HG03460 (cell line): Measurements from ENCODE around the gene CD80.

Experiments used
- ATAC-seq: cut with Tn5 transposase; IDR thresholded peaks from one replicate; pipeline ENCODE4 v1.9.1; 2021; ENCODE audit not compliant: unreplicated experiment

CD80 gene

DNA sequence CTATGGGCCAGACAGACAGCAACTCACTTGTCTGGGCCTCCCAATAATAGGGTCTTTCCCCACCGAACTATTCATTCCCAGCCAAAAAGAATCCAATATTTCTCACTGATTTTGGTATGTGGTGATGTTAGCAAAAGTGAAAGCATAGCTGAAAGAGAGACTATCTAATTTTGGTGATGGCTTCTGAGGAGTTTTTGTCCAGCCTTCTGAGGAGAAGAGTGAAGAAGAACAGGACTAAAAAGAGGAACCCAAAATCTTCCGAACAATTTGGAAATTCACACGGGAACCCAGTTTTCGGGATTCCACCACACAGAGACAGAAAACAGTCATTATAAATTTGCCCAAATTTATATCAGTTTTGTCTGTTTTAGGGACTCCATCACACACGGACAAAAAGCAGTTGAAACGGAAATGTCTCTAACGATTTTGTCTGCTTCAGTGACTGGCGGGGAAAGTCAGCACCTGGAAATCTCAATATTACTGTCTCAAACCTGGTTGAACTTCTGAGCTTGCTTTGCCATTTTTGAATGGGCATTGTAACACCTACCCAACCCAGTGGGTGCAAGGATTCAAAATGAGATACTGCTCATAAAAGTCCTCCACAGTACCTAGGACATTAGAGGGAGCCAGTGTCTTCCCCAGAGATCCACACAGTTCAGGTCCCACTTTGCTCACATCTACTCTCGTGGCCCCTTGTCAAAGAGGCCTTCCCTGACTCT lies 9.1 kb downstream of the CD80 start:
- no peak for ATAC-seq

DNA sequence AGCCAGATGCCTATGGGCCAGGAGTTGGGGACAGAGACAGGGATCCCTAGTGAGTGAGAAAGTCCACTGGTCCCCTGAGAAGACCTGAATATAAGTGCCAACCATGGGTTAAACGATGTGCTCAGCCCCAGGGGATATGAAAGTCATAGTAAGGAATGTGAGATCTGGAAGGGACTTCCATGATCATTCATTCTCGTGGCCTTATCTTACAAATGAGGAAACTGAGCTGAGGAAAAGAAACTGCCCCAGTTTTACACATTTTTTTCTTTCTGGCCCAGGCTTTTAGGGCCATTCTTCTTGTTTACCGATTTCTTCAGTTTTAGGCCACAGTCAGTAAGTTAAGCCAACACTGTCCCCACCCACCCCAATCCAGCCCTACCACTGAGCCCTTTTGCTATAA lies 11.1 kb downstream of the CD80 start:
- no peak for ATAC-seq

DNA sequence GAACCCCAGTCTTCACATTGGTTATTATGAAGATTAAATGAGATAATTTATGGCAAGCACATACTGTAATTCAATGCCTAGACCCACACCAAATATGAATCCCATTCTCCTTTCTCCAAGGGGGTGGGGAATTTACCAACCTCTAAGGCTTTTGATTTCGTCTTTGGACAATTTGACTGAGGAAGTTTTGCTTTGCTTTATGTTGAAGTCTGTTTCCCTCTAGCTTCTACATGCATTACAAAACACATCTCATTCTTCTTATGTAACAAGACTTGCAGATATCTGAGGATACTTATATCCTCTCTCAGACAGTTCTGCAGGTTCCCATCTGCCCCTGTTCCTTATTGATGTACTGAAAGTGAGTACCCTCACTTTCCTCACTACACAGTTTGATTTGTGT lies 12.2 kb downstream of the CD80 start:
- no peak for ATAC-seq

DNA sequence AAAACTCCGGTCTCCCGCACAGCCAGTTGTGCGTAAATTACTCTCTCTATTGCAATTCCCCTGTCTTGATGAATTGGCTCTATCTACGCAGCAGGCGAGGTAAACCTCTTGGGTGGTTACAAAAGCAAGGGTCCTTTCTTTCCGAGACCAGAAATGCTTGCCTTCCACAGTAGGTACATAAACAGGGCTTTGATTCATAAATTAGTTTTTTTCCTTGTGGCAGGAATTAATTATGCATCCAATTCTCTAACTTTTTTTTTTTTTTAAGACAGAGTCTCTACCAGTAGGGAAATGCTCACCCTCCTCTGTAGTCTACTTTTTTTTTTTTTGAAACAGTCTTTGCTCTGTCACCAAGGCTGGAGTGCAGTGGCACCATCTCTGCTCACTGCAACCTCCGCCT lies 16.3 kb downstream of the CD80 start:
- ATAC-seq = no peak

DNA sequence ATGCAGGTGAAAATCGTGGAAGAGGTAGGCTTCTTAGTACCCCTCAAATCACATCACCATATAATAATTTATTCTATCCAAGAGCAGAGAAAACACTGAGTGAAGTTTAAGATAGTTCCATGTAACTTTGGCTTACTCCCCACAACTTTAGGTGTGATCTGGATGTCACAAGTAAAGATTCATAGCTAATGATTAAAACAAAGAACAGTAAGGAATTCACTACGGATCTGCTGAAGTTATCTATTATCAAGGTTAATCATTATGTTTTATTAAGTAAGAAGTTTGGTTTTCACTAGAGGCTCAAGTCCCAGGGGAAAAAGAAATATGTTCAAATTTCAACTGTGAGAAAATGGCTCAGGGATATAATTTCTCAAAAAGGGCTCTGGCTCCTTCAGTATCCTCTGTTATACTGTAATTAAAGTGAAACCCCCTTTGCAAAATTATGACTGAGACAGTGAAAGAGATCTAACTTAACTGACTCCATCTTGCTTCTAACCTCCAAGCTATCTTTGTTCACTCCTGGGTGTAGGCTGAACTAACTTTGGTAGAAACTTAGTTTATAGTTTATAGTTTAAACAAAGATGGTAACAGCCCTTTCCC lies 17.1 kb downstream of the CD80 start:
- peak; percentile 60 for ATAC-seq

DNA sequence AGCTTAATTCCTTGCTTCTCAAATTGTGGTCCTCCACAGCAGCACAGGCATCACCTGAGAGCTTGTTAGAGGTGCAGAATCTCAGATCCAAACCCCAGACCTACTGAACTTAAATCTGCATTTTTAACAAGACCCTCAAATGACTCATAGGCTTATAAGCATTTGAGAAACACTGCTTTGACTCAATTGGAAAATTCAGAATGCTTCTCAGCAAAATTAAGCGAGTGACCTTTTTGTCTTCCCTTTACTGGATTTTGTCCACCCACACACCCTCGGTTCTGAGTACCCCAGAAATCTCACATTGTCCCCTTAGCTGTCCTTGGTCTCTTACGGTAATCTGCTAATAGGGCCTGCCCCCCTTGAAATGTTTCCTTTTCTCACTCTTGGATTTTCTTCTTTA lies 17.9 kb downstream of the CD80 start:
- no peak for ATAC-seq

DNA sequence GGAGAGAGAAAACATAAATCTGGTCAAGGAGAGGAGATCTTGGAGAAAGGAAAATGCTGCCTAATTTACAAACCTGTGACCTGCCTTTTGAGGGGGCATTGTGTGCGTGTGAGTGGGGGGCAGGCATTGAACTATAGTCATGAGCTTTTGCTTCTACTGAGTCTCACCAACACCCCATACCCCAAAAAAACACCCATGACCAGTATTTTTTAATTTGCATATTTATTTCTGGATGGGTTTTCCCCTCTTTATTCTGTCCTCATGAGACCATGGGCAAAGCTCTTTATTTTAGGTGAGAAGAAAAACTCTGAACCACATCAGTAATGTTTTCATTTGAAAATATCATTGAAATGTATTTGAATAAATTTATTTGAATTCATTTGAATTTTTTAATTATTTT lies 20.6 kb downstream of the CD80 start:
- ATAC-seq = no peak

DNA sequence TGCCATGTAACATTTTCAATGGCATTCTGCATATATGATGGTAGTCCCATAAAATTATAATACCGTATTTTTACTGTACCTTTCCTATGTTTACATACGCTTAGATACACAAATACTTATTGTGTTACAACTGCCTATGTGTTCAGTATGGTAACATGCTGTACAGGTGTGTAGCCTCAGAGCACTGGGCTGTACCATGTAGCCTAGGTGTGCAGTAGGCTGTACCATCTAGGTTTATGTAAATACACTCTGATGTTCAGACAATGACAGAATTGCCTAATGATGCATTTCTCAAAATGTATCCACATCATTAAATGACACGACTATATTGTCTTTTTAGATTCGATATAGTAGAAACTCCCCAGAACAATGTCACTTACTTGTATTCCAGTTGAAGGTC lies 22.7 kb downstream of the CD80 start:
- no peak for ATAC-seq

DNA sequence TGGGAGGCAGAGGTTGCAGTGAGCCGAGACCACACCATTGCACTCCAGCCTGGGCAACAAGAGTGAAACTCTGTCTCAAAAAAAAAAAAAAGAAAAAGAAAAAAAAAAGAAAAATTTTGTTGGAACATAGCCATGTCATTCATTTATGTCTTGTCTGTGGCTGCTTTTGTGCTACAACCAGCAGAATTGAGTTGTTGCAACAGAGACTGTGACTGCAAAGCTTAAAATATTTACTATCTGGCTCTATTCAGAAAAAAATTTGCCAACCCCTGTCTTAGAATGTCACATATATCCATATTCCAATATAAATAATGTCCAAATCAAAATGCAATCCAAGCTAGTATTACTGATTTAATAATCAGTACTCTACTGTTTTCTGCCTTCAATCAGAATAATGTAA lies 25.1 kb downstream of the CD80 start:
- ATAC-seq = no peak

DNA sequence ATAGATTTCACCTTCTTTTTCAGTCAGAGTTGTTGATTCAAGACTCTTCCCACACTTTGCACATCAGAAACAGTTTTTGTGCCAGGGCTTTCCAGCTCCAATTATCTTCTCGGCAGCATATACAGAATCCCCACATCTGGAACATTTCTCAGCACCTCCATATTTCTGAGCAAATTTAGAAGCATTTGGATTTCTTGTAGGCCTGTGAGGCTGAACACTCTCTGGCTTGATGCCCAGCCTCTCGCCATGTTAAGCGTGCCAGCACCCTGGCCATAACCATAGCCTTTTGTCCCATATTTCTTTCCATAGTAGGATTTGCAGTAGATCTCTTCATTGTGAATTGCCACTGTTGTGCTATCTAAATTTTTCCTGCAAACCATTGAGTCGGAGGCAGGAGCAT lies 28.3 kb downstream of the CD80 start:
- no peak for ATAC-seq

DNA sequence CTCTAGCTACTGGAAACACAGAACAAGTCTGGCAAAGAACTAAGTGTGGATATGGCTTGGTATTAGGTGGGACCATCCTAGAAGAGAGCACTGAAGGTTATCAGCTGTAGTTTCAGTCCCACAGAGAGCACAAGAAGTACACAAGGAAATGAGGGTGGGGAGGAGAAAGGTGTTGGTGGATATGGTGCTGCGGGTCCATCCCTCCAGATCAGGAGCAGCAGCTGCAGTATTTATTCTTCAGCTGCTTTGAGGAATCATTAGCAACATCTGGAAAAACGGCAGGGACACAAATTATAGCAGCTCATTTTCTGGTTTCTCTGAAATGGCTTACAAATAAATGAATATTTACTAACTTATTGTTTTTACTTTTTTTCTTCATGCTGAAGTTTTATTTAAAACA lies 29.0 kb downstream of the CD80 start:
- ATAC-seq = no peak

DNA sequence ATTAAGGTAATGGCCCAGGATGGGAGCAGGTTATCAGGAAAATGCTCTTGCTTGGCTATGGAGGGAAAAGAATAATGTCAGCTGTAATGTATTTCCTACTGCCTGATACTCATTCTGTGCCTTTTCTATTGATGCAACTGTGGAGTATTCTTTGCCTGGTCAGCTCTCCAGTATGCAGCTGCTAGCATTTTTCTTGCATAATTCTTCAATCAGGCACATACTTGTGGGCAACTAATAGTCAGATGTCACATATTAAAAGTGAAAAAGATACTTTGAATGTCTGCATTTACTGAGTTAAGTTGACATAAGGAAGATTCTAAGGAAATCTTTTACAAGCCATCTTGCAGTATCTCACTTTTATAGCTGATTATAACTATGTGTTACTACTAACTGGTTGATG lies 29.5 kb downstream of the CD80 start:
- ATAC-seq = no peak

DNA sequence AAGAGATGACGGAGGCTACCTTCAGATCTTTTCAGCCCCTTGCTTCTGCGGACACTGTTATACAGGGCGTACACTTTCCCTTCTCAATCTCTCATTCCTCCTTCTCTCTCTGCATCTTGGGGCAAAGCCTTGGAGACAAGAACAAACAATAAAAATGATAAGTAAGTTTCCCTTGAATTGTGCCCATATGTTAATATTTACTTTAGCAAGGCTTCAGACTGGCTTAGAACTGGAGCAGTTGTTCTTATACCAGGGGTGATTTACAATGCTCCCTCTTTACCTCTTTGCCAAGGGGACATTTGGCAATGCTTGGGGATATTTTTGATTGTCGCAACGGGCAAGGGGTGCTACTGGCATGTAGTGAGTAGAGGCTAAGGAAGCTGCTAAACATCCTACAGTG lies 31.7 kb downstream of the CD80 start:
- no peak for ATAC-seq

DNA sequence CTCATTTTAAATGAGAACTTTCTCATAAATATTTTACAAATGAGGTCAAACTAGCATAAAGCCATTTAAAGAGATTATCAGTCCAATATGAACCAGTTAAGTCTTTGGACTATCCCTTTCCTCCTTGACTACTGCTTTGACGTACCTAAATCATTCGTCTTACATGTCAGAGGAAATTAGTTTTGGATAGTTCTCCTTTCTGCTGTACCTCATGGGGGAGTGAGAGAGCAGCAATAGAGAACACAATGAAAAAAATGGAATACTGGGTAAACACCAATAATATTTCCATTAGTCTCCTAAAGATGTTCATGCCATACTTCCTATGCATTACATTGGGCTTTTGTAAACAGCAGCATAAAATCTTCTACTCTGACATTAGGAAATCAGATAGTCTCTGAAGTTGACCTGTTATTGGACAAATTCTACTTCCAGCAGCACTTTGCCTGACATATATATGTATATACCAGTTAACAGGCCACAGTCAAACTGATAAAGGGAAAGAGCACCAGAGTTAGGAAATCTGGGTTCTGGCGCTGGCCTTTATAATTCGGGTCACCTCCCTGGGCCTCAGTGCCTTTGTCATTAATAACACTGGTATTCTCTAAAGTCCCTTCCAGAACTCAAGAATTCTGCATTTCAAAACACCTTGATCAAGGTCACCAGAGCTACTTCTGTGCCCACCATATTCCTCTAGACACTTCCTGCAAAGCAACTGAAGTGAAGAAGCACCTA lies 34.3 kb downstream of the CD80 start:
- no peak for ATAC-seq

DNA sequence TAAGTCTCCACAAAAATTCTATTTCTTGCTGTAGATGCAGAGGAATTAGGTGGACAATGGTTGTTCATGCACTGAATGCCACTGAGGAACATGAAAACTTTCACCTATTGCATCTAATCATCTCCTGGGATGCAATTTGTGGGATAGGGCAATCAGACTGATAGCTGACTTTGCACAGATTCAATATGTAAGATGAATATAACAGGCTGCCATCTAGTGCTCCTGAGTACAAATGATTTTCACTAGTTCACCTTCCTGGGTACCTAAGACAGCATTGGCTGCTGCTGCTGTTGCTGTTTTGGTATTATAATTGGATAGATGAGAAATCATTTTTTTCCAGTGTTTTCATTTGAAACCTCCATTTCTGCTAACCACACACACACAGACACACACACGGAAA lies 41.4 kb downstream of the CD80 start:
- ATAC-seq = no peak

DNA sequence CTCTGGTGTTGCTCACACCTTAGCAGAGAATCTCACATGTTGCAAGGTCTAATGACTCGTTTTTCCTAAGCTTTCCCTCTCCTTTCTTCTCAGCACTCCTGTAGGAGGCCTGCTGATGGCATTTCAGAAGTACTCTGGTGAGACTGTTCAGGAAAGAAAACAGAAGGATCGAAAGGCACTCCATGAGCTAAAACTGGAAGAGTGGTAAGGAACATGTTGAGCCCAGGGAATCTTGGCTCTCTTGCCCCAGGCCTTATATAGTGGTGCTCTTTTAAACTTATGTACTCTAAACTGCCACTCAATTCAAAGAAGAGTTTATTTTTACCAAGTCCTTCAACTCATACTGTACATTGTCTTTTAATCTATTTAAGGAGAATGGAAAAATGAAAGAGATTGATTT lies 42.3 kb downstream of the CD80 start:
- no peak for ATAC-seq

DNA sequence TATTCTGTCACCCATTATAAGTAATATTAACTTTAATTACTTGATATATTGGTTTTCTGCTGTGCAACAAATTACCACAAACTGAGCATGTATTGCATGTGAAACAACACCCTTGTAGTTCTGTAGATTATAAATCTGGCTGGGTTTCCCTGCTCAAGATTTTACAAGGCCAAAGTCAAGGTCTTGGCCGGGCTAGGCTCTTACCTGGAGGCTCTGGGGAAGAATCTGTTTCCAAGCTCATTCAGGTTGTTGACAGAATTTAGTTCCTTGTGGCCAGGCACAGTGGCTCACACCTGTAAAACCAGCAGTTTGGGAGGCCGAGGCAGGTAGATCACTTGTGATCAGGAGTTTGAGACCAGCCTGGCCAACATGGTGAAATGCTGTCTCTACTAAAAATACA lies 44.8 kb downstream of the CD80 start:
- ATAC-seq = no peak

DNA sequence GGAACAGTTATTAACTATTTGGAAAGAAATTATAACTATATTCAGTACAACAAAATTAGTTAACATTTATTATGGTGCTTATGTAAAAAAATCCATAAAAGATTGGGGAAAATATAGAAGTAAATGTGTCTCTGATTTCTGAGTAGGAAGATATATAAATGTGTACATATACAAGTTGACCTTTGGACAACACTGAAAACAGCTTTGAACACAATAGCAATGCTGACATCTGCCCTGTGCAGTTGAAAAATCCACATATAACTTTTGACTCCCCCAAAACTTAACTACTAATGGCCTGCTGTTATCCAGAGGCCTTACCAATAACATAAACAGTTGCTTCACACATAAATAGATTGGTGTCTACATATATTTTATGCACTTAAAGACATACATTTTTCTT lies 48.7 kb downstream of the CD80 start:
- no peak for ATAC-seq

DNA sequence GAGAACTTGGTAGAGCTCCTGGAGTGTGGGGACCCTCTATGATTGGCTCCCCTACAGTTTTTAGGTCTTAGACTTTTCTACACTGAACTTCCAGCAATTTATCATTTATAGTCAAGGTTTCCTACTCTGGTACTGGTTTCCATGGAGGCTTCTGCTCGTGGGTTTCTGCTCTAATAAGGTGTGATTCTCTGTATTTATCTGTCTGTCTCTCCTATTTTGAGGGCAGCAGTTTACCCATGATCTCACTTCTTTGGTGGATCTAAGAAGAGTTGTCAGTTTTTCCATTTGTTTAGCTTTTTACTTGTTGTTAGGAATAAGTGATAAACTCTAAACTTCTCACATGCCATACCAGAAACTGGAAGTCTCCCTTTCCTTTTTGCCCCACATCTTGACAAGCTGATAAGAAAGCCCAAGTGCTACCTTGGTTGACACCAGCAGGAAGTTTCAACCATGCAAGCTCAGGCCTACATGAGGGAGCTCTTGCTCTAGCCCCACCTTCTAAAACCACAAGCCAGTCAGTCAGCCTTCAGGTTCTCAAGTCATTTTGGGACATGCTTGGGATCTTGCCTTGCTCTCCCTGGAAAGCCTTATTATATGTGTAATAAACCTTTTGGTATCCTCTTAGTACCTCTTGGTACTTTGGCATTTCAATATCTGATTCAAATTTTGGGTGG lies 51.1 kb downstream of the CD80 start:
- peak; percentile 69 for ATAC-seq

DNA sequence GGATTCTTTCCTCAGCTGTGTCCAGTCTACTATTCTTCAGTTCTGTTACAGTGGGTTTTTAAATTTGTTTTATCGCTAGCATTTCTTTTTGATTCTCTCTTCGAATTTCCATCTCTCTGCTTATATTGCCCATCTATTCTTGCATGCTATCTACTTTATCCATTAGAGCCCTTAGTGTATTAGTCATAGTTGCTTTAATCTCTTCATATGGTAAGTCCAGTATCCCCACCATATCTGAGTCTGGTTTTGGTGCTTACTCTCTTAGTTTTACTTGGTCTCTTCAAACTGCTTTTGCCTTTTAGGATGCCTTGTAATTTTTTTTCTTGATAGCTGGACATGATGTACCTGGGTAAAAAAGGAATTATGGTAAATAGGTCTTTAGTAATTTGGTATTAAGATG lies 52.0 kb downstream of the CD80 start:
- no peak for ATAC-seq

DNA sequence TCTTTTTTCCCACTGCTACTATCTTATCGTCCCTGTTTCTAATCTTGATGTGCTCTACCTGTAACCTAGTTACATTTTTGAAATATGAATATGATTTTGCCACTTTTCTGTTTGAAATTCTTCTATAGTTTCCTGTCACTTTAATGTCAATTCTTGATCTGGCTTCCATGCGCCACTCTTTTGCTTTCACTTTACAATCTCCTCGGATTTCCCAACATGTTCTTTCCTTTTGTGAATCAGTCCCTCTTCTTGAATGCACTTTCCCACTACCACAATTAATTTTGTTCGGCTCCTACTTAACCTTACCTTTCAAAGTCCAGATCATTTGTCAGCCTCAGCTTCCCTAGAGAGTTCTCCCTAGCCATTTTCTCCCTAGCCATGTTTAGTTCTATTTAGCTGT lies 52.8 kb downstream of the CD80 start:
- no peak for ATAC-seq

DNA sequence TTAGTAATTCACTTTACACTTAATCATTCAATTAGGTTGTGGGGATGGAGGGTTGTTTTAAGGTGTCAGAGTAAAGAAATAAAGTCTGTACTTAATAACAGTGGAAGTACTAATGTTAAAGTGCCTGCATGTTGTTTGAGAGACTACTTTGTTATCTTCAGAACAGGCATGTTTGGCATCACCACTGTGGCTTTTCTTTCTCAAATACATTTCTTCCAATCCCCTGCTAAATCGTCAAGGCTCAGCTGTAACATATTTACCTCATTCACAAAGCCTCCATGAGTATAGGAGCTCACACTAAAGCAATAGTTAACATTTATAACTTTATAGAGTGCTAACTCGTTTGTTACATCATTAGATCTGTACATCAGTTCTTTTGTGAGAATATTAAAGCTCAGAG lies 58.5 kb downstream of the CD80 start:
- no peak for ATAC-seq
